Measurements from ENCODE around the gene CYP26A1.

The CYP26A1 gene

GRCh38 chr10:93121311-93121710, 47.6 kb downstream of the CYP26A1 start:
- DNase-seq (ENCODE audit: low read depth in 2 of 2), result no peak

GRCh38 chr10:93123766-93124165, 50.1 kb downstream of the CYP26A1 start:
- no peak for DNase-seq (ENCODE audit: low read depth in 2 of 2)

DNA sequence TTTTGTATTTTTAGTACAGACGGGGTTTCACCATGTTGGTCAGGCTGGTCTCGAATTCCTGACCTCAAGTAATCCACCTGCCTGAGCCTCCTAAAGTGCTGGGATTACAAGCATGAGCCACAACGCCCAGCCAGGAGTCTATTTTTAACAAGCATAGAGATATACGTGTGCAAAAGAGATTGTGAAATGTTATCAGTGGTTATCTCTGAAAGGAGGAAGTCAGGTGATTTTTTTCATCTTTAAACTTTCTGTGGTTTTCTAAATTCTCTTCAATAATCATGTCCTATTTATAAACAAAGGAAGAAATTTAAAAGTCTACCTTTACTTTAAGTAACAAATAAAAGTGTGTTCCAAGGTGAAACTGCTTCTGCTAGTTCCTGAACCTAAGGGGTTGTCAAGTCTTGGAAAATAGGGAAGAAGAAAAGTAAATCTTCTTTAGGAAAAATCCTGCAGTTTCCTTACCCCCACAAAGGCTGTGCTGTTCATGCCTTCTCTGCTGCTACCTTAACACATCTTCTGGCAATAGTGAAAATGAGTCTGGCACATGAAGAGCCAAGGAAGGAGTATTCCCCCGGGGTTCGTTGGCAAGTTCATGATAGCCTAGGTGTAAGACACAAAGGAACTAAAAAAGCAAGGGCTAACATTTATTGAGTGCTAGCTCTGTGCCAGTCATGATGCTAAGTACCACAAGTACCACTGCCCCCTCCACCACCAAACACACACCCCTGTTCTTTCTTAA, 51.1 kb downstream of the CYP26A1 start:
- DNase-seq (ENCODE audit: low read depth in 2 of 2), result no peak

- no peak for DNase-seq (ENCODE audit: low read depth in 2 of 2)
These were observed 52.3 kb downstream of the CYP26A1 start for GRCh38 chr10:93125966-93126365.

DNA sequence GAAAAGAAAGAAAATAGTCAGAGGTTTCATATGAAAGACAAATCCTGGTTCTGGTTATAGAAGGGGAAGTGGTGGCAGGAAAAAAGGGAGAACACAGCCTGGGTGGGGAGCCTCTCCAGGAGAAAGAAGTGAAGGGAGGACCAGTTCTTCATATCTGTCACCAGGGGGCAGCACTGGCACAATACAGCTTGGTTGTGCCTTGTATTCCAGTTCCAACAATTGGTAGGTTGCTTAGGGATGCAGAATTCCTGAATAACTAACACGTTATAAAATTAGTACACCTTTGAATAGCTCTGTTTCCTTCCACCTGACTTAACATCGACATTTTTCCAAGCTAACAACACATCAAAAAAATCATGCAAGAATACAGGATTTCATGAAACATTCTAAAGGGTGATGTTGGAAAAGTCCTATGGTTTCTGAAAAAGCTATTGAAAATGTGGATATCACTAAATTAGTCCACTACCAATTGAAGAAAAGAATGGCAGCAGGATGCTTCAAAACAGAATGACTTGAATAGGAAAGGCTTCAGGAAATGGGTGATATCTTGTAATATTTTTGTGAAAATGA, 52.9 kb downstream of the CYP26A1 start:
- no peak for DNase-seq (ENCODE audit: low read depth in 2 of 2)
